NOMO-1 (cell line): ENCODE data around the gene KCNE4.
"Not testable (repeated sequence)": the region's sequence is repeated elsewhere in the genome, so short reads cannot be mapped to it uniquely, and the experiment has no call there.

Experiments used
- DNase-seq, 2 experiments: peaks; one replicate each; lab custom pipeline; 2025; ENCODE audit not compliant: unreplicated experiment in 2 of 2; lab: John Stamatoyannopoulos, UW

KCNE4 gene

DNA sequence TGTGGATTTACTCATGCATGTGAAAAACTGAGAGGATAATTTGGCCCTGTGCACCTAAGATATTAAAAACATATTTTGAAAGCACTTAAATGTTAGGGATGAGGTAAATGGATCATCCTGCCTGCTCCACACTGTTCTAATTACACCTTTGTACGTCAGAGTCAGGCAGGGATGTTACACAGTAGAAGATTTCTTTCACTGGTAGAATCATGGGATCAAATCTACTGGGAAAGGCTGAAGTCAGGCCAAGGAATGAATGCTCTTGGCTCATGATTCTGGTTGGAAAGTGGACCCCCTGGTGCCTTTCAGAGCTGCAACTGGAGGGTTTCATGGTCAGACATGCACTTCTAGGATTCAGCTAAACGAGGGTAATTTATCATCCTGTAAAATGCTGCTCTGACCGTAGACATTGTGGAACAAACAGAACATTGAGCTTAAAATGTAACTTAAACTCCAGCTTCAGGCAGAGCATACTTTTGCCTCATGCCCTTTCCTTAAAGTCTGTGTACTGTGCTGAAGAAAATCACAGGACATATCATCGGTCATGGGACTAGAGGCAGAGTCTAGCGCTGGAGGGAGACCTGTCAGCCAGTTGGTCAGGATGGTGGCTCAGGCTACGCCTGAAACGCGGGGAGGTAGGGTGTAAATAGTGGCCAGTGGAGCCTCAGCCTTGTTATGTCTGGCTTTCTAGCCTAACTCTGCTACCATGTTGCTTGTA, 4.9 kb downstream of the KCNE4 start:
- DNase-seq: no peak

DNA sequence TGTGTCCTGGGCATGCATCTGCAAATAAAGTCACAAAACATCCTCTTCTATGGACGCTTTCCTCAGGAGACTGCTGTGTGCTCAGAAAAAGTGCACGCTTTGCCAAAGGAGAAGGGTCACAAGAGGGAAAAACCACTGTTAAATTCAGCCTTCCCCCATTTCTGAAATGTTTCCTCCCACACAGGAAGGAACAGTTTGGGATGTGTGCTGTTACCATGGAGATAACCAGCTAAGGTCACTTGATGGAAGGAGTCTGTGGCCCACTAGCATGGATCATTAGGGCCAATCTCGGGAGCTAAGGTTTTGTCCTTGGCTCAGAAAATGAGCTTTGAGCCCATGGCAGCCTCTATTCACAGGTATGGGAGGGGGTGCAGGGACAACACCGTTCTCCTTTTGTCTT, 5.6 kb downstream of the KCNE4 start:
- DNase-seq: no peak

DNA sequence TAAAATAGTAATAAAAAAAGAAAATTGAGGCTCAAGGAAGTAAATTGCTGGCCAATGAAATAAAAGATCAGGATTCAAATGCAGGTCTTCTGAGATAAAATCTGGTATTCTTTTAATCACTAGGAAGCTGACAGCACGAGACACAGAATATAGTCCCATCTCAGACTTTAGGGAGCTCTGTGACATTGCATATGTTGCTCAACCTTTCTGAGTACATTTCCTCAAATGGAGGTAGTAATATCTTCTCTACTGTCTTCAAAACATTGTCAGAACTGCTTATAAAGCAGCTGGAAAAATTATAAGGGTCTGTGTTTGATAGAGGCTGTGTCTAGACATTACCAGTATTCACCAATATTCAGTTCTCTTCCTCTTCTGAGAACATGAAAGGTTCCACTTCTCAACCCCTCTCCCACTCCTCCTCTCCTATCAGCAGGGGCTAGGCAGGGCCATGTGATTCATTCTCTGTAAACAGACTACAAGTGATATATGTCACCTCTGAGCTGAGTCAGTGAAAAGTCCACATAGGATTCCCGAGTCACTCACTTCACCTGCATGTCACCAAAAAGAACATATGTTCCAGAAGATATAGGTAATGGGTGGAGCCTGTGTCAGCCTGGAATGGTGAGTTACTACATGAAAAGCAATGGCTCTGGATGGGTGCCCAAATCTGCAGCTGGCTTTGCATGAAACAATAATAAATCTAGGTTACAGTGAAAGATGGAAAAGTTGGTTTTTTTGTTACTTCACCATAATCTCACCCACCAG, 7.1 kb downstream of the KCNE4 start:
- DNase-seq: no peak

DNA sequence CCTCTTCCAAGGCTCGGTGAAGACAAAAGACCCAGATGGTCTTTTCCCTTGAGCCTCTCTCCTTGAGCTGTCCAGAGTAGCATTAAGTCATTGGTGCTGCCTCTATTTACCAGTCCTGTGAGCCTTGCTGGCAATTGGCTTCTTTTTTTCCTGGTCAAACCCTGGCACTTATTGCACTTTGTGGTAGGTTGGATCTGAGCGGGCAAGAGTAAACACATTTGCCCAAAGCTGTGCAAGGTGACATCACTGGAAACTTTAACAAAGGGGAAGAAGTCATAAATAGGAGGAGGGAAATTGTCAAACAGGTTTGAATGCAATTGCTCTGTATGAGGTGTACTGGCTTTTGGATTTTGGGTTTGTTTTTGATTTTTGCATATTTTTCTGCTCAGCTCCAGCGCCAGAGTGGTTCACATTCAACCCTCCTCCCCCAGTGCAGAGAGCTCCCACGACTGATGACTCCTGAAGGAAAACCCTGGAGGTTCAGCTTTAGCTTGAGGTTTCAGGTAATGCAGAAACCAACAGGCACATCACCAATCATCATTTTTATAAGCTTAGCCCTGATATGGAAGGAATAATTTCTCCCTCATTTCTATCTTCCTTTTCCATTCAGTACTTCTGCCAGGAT, 8.3 kb downstream of the KCNE4 start:
- DNase-seq: no peak

DNA sequence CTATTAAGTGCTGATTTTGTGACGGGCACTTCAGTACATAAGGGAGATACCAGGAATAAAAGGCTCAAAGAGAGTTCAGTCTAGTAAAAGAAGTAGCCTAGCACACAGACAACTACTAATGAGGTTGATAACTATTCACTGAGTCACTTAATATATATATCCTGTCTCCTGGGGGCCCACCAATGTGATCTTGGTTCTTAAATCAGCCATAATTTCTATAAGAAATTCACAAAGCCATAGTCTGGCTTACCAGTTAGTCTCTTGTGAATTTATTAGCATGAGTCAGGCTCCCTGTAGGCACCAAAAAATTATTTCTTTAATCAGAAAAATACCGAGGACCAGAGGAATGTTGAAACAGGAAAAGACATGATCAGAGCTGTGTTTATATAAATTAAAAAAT, 10.4 kb downstream of the KCNE4 start:
- no peak for DNase-seq

DNA sequence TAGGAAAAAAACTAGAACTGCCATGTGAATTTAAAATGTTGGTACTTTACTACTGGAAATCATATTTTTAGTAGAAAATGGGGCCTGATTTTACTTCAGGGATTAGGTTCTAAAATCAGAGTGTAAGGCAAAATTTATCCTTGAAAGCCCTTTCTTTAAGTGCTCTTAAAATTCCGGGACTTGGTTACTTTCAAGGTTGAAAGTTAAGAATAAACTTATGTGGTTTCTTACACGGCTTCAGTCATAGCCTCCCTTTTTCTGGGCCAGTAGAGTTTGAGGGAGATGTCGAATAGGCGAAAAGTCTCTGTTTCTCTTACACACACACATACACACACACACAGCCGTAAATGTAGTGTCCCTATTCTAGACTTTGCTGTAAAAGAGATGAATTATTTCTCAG, 13.1 kb downstream of the KCNE4 start:
- DNase-seq: no peak

DNA sequence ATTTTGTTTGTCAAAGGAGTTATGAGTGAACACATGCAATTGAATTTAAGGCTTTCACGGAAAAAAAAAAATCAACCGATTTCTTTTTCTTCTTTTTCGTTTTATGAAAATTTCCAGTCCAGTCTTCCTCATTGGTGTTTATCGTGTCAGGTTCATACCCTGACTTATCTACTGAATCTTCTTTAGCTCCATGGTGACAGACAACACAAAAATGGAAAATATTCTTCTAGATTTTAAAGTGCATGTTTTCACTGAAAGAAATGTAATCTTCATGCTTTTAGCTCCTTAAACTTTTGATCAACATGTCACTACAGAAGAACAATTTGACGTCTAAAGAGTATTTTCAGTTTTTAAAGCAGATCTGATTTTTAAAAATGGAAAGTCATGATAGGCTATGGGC, 14.7 kb downstream of the KCNE4 start:
- no peak for DNase-seq

DNA sequence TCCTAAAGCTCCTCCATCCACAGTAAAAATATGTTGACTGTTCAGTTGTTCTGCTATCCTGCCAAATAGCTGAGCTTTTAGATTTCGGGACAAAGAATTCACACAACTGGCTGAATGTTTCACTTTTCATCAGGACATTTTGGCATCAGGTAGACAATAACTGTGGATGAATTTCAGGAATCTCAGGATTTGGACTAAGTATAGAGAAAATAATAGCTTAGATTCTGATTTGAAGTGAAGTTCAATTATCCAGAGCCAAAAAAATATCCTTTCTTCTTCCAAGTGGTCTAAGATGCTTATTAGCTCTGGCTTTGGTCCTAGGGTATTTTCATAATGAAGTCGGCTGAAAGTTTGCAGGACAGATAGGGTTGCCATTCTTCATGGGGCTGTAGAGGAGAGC, 16.1 kb downstream of the KCNE4 start:
- no peak for DNase-seq

DNA sequence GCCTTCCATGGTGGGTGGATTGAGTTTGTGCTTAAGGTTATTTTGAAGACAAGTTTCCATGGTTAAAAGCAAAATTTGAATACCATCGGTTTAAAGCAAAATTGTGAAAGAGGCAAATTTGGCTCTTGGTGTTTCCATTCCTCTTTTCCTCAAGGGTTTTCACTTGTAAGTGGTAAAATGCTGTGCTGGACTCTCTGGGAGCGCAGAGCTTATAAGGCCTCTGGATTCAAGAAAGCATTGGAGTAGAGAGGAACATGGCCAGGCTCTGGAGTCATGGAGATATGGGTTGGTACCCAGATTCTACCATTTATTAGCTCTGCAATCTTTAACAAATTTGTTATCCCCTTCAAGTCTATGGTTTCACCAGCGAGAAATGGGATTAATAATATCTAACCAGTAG, 17.5 kb downstream of the KCNE4 start:
- DNase-seq: no peak

DNA sequence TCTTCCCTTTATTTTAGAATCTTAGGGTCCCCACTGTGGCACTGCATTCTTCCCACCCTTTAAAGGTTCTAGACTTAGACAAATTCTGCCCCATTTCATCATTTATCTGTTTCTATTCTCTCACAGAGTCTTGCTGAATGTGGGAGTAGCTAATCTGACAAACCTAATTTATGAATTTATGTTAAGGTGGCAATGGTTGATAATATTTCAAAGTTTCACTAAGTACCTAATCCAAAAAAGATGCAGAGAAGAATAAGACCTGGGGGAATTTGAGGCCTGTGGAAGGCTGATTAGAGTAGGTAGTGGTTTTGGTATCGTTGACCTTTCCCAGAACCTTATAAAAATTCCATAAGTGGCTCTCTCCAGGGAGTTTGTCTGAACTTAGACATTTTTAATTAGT, 18.0 kb downstream of the KCNE4 start:
- DNase-seq: no peak

DNA sequence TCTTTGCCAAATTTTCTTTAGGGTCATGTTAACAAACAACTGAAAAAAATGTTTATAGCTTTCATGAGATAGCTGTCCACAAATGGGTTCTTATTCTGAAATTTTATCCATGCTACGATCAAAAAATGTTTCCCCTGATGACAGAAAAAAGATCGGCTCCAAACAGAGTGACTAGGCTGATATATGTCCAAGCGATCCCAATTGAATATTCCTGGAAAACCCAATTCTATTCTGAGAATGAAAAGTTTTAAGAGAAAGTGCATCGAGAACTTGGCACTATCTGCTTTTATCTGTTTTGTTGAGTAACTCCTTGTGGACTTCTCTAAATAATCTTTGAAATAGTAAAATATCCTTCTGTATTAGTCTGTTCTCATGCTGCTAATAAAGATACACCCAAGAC, 19.1 kb downstream of the KCNE4 start:
- DNase-seq: no peak

DNA sequence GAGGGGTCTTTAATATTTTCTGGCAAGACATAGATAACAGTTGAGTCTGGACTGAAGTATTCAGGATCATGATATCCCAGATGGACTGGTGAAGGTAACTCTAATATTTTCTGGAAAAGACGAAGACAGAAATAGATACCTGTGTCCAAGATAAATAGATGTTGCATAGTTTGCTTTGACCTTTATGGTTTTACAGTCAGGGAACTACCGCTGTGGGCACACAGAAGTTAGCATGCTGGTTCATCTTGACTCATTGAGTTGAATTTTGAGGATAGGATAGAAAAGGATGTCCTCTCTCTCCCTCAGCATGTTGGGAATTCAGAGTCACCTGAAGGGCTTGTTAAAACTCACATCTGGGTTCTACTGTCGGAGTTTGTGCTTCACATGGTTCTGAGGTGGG, 20.8 kb downstream of the KCNE4 start:
- DNase-seq: no peak

DNA sequence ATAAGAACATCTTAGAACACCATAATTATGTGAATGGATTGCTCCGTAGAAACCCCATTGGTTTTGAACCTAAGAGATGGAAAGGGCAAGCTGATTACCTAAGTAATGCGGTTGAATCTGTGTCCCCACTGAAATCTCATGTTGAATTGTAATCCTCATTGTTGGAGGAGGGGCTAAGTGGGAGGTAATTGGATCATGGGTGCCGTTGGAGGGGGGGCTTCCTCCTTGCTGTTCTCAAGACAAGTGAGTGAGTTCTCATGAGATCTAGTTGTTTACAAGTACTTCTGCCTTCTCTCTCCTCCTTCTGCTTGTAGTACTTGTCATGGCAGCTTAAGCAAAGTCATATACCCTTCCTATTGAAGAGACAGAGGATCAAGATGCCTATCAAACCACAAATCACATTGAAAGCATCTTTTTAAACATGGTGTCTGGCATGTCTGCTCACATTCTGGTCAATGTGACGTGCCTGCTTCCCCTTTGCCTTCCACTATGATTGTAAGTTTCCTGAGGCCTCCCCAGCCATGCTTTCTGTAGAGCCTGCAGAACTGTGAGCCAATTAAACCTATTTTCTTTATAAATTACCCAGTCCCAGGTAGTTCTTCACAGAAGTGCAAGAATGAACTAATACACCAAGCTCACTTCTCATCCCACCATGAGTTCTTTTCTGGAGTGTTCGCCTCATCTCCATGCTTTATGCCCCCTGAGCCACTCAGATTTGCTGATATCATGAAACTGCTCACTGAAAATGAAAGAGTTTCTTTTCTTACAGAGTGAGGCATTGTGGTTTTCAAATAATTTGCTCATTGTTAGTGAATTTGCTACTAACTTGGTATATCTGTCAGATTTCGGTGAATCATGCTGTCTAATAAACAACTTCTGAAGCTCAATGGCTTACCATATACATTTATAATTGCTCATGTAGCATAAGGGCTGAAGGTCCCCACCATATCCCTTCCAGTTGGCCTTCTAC, 23.6 kb downstream of the KCNE4 start:
- no peak for DNase-seq

DNA sequence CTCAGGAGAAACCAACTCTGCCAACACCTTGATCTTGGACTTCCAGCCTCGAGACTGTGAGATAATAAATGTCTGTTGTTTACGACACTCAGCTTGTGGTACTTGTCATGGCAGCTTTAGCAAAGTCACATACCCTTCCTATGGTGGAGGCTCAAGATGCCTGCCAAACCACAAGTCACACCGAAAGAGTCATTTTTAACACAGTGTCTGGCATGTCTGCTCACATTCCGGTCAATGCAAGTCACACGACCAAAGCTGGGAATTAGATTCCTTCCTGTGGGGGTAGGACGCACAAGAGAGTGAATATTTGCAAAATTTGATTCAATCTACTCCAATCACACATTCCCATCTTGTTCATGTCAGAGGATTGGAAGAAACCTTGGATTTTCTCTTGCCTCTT, 24.6 kb downstream of the KCNE4 start:
- no peak for DNase-seq

DNA sequence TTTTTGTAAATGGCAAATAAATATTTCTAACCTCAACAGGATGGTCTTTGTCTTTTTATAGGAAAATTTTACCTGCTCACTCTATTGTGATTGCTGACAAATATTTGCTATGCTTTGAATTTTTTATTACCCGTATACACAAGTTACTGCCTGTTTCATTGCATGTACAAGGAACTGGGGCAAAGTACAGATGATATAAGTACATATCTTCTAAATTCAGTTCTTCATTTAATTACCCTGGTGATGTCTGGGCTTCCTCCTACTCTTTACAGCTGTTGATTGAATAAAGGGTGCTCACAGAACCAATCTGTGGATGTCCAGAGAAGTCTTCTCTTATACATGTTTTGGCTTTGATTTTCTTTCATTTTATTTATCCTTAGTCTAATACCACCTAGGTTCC, 26.5 kb downstream of the KCNE4 start:
- DNase-seq: no peak

DNA sequence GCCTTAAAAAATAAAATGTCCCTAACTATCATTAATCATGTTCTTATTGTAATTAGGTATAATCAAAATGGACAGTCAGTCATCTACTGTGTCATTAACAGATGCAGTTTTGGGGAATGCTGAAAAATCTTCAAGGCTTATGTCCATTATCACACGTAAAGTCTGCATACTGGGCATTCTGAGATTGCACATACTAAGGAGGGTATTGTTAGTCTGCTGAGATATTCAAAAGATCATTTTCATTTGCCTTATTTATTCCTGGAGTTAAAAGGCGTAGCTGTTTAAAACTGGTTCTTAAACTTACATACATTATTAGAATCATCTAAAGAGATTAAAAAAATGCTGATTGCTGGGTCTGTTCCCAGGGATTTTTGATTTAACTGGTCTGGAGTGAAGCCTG, 27.4 kb downstream of the KCNE4 start:
- DNase-seq: no peak

DNA sequence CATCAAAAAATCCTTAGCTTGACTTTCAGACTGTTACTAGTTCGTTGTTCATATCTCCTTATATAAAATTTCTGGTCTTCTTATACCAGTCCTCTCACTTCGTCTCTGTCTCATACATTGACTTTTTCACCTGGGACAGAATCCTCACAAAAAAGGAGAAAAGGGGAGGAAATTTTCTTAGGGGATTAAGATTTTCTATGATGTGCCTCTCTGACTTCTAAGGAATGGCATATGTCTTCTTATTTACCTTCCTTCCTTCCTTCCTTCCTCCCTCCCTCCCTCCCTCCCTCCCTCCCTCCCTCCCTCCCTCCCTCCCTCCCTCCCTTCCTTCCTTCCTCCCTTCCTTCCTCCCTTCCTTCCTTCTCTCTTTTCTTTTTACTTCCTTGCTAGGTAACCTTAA, 27.9 kb downstream of the KCNE4 start:
- DNase-seq: no peak

DNA sequence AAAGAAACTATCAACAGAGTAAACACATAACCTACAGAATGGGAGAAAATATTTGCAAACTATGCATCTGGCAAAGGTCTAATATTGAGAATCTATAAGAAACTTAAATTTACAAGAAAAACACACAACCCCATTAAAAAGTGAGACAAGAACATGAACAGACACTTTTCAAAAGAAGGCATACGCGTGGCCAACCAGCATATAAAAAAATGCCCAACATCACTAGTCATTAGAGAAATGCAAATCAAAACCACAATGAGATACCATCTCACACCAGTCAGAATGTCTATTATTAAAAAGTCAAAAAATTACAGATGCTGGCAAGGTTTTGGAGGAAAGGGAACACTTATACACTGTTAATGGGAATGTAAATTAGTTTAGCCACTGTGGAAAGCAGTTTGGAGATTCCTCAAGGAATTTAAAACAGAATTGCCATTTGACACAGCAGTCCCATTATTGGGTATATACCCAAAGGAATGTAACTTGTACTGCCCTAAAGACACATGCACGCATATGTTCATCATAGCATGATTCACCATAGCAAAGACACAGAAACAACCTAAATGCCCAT, 28.9 kb downstream of the KCNE4 start:
- DNase-seq: not testable (repeated sequence)

DNA sequence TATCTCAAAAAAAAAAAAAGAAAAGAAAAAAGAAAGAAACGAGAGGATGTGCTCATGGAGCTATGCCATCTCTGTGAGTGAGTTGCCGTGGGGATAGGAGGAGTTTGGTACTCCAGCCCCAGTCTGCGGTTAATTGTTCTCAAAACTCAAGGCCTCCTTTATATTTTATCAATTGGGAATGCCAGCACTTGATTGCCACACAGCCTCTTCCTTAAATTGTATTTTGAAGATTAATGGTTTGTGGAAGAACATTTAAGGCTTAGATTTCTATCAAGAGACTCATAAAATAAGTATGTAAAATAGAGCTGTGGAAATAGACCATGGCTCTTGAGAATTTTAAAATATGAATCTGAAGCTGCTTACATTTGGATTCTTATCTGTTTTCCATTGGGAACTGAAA, 29.8 kb downstream of the KCNE4 start:
- DNase-seq: no peak

DNA sequence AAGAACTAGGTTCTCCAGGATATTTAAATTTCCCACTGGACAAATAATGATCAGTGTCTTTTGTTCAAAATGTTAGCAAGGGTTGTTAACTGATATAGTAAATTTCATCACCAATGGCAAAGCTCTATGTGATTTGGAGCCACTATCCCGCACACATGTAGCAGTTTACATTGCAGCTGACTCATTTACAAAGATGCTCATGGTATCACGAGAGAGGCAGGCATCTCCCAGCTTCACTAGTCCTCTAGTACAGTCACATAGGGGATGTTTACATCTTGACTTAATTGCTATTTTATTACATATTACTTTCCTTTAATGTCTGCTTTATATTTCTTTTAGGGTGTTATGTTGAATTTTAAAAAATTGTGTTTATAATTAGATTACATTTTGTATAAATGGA, 30.7 kb downstream of the KCNE4 start:
- no peak for DNase-seq
